ENCODE measurements around the gene TRIM44.

- TF ChIP-seq CTCF (IDR thresholded peaks at IDR 0.05) (no peak), POLR2A (IDR thresholded peaks at IDR 0.05) (no peak)
These were observed 47.5 kb upstream of the TRIM44 start for GRCh38 chr11:35614939-35615569.

All from esophagus squamous epithelium (tissue), 4 donors.